Stimulated activated CD8-positive, alpha-beta memory T cell treated with anti-CD3 and anti-CD28 coated beads, Interleukin-4, amount 100 ng/mL, for 1 hour (primary cell): ENCODE data around the gene USF2.

Experiments used
- DNase-seq, 2 donors: peaks; one replicate each; pipeline ENCODE4 v3.0.0-alpha.2; 2020; ENCODE audit warnings: low read depth in 2 of 2, low spot score in 1 of 2

USF2 gene

GRCh38 chr19:35317464-35318043, 48.8 kb downstream of the USF2 start:
- DNase-seq = no peak

- DNase-seq = no peak
Observed at GRCh38 chr19:35318679-35319448, 50.1 kb downstream of the USF2 start.

DNA sequence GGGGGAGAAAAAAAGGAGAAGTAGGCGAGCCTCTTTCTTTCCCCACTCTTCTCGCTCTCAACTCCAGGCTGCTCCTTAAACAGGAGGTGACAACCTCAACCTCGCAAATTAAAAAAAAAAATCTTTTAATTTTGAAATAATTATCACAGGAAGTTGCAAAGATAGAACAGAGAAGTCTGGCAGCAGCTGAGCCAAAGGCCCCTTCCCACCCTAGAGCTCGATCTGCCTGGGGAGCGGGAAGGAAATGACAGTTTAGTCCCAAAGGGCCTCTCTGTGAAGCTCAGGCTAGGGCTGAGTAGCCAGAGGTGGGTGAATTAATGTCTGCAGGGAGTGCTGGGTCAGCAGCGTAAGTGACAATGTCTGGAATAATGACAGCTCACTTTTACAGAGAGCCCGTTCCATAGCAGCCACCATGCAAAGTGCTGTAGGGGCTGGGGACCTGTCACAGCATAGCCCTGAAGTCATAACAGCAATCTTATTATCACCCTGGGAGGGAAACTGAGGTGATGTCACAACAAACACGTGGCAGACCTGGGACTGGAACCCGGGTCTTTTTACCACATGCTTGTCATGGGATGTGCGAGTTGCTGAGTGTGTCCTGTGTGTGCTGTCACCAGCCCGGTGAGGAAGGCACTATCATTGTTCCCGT, 51.4 kb downstream of the USF2 start:
- no peak for DNase-seq

DNA sequence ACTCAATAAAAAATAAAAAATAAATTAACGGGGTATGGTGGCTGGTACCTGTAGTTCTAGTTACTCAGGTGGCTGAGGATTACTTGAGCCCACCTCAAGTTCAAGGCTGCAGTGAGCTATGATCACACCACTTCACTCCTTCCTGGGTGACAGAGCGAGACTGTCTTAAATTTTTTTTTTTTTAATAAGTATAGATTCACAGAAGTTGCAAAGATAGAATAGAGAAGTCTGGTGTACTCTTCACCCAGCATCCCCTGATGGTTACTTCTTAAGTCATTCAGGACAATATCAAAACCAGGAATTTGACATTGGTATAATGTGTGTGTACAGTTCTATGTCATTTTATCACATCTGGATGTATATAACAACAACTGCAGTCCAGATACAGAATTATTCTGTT, 52.5 kb downstream of the USF2 start:
- DNase-seq = no peak

GRCh38 chr19:35322014-35322413, 53.3 kb downstream of the USF2 start:
- DNase-seq = no peak

GRCh38 chr19:35327642-35328041, 58.9 kb downstream of the USF2 start:
- DNase-seq = no peak

GRCh38 chr19:35328851-35329285, 60.1 kb downstream of the USF2 start, which contains the start of gene CD22:
CD22 (plus strand) TSS chr19:35329187; CDS start chr19:35332041, 2,854 bp downstream.
- no peak for DNase-seq

DNA sequence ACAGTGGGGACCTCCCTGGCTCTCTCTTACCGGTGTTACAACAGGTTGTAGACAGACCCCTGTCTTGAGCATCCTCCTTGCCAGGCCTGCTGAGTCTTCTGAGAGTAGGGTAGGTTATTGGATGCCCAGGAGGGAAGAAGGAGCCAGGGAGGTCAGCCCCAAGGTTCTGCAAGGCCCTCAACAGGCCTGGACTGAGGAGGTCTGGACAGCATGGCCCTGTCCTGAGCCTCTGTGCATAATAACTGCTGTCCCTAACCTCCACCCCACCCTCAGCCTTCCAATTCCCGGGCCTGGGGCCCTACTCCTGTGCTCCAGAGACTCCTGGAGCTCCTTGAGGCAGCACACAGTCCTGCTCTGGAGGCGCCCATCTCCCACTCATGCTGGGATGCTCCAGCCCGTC, 60.6 kb downstream of the USF2 start:
- no peak for DNase-seq
